Measurements from ENCODE around the gene BCL2A1.

GRCh38 chr15:79947009-79947408 lies 24.0 kb downstream of the BCL2A1 start:
- TF ChIP-seq POU2F2 (IDR thresholded peaks at IDR 0.05; ENCODE audit: low read depth, low read length) = no peak
- TF ChIP-seq POLR2A (IDR thresholded peaks at IDR 0.05; ENCODE audit: low read depth, low read length) = no peak

All from GM12891 (cell line).